GM21723 (cell line): Measurements from ENCODE around the gene SENP2.

Experiments used
- ATAC-seq: cut with Tn5 transposase; IDR thresholded peaks from one replicate; pipeline ENCODE4 v1.9.1; 2021; ENCODE audit warnings: mild to moderate bottlenecking, moderate library complexity; ENCODE audit not compliant: unreplicated experiment

The SENP2 gene

GRCh38 chr3:185667574-185667973 lies 81.5 kb downstream of the SENP2 start:
- no peak for ATAC-seq

DNA sequence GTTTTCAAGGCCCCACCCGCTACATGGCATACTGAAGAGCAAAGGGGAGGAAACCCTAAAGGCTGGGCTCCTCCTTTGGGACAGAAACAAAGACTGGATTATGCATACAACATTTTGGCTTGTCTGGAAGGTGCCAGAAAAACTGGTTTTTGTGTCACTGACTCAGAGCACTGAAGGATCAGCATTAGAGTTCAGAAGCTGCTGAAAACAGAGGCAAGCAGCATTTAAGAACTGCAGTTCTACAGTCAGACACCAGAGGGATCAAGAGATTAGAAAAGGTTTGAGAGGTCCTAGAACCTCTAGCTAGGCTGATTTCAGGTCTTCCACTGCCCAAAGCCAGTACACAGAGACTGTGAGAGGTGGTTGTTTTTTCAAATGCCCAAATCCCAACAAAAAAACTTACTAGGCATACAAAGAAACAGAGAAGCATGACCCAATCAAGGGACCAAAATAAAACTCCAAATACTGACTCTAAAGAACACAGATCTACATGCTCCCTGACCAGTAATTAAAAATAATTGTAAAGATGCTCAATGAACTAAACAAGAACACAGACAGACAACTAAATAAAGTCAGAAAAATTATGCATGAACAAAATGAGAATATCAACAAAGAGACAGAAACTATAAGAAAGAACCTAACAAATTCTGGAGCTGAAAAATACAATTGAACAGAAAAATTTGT lies 91.2 kb downstream of the SENP2 start:
- no peak for ATAC-seq

GRCh38 chr3:185678027-185678426 lies 91.9 kb downstream of the SENP2 start:
- ATAC-seq, result no peak

DNA sequence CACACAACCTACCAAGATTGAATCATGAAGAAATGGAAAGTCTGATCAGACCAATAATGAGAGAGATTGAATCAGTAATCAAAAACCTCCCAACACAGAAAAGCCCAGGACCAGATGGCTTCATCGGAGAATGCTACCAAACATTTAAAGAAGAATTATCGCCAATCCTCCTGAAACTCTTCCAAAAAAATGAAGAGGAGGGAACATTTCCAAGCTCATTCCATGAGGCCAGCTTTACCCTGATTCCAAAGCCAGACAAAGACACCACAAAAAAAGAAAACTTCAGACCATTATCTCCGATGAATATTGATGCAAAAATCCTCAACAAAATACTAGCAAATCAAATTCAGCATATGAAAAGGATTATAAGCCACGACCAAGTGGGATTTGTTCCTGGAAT lies 94.1 kb downstream of the SENP2 start:
- no peak for ATAC-seq
